ENCODE results near the gene SDK1.

GRCh38 chr7:3569643-3570042 lies 268.6 kb downstream of the SDK1 start:
- no peak for TF ChIP-seq CTCF (IDR thresholded peaks at IDR 0.05)
- TF ChIP-seq POLR2A (IDR thresholded peaks at IDR 0.05) = no peak
